ENCODE data around the gene F7. TPM values are rescaled to one million over a fixed set of nuclear protein-coding genes. Genes with fewer than 3 reads are reported as not detected.

F7 gene
- total and polyA plus RNA-seq, 2 donors (not counting 1 experiment from before 2014, with no cell fraction given) = not detected

- Histone ChIP-seq H3K4me3 (replicated peaks in 1 of 4; ENCODE audit: control extremely low read depth in 1 of 4, insufficient read depth in 1 of 4, low read depth in 3 of 4, low read length in 4 of 4) (no peak overlapping the region), H4K20me1 (ENCODE audit: control insufficient read depth, extremely low read depth, insufficient read depth, low read length) (no peaks in the 10 kb centered on the region), H3K4me1 (ENCODE audit: control insufficient read depth, extremely low read depth, insufficient read depth, low read length) (no peaks in the 10 kb centered on the region), H3K9ac (ENCODE audit: insufficient read depth, low read length) (no peak overlapping the region), H3K9me3 (ENCODE audit: control insufficient read depth, insufficient read depth, low read depth, low read length) (no peaks in the 10 kb centered on the region), H3K4me2 (ENCODE audit: extremely low read depth, insufficient read depth, low read length) (no peak overlapping the region), H3K79me2 (ENCODE audit: control insufficient read depth, insufficient read depth, low read length) (no peaks in the 10 kb centered on the region), H3K27ac (ENCODE audit: insufficient read depth, low read length) (no peak overlapping the region), H2AFZ (ENCODE audit: low read length) (no peak overlapping the region), H3K27me3 (ENCODE audit: control insufficient read depth, insufficient read depth, low read length) (no peaks in the 10 kb centered on the region), H3K36me3 (ENCODE audit: control insufficient read depth, insufficient read depth, low read length) (no peaks in the 10 kb centered on the region)
- TF ChIP-seq EZH2 (IDR thresholded peaks at IDR 0.05; ENCODE audit: low read length, missing control alignments) = no peak
- TF ChIP-seq CTCF (conservative IDR thresholded peaks at IDR 0.05 in 1 of 2, IDR thresholded peaks at IDR 0.05 in 1 of 2; ENCODE audit: low read depth in 1 of 2, low read length in 2 of 2) = no peak
- no peak for DNase-seq (ENCODE audit: low read depth in 2 of 2)
These were observed 42.9 kb upstream of the F7 start for GRCh38 chr13:113062691-113063090.

- no peak for TF ChIP-seq EZH2 (IDR thresholded peaks at IDR 0.05; ENCODE audit: low read length, missing control alignments)
- no peak for TF ChIP-seq CTCF (conservative IDR thresholded peaks at IDR 0.05 in 1 of 2, IDR thresholded peaks at IDR 0.05 in 1 of 2; ENCODE audit: low read depth in 1 of 2, low read length in 2 of 2)
- Histone ChIP-seq H3K27ac (ENCODE audit: insufficient read depth, low read length) (no peak overlapping the region), H3K9ac (ENCODE audit: insufficient read depth, low read length) (no peak overlapping the region), H4K20me1 (ENCODE audit: control insufficient read depth, extremely low read depth, insufficient read depth, low read length) (no peaks in the 10 kb centered on the region), H2AFZ (ENCODE audit: low read length) (no peak overlapping the region), H3K27me3 (ENCODE audit: control insufficient read depth, insufficient read depth, low read length) (no peaks in the 10 kb centered on the region), H3K79me2 (ENCODE audit: control insufficient read depth, insufficient read depth, low read length) (no peaks in the 10 kb centered on the region), H3K4me2 (ENCODE audit: extremely low read depth, insufficient read depth, low read length) (no peak overlapping the region), H3K4me1 (ENCODE audit: control insufficient read depth, extremely low read depth, insufficient read depth, low read length) (no peaks in the 10 kb centered on the region), H3K36me3 (ENCODE audit: control insufficient read depth, insufficient read depth, low read length) (no peaks in the 10 kb centered on the region), H3K9me3 (ENCODE audit: control insufficient read depth, insufficient read depth, low read depth, low read length) (no peaks in the 10 kb centered on the region), H3K4me3 (replicated peaks in 1 of 4; ENCODE audit: control extremely low read depth in 1 of 4, insufficient read depth in 1 of 4, low read depth in 3 of 4, low read length in 4 of 4) (no peak overlapping the region)
- DNase-seq (ENCODE audit: low read depth in 2 of 2) = no peak
These were observed 42.5 kb upstream of the F7 start for GRCh38 chr13:113063091-113063491.

- H3K27ac ChIP-seq (ENCODE audit: insufficient read depth, low read length) = no peak overlapping the region
- H3K4me2 ChIP-seq (ENCODE audit: extremely low read depth, insufficient read depth, low read length) = no peak overlapping the region
- no peak for DNase-seq (ENCODE audit: low read depth in 2 of 2)
- H3K27me3 ChIP-seq (ENCODE audit: control insufficient read depth, insufficient read depth, low read length) = no peaks in the 10 kb centered on the region
- no peaks in the 10 kb centered on the region for H3K79me2 ChIP-seq (ENCODE audit: control insufficient read depth, insufficient read depth, low read length)
- no peak overlapping the region for H3K4me3 ChIP-seq (replicated peaks in 1 of 4; ENCODE audit: control extremely low read depth in 1 of 4, insufficient read depth in 1 of 4, low read depth in 3 of 4, low read length in 4 of 4)
- TF ChIP-seq EZH2 (IDR thresholded peaks at IDR 0.05; ENCODE audit: low read length, missing control alignments) = no peak
- no peak for TF ChIP-seq CTCF (conservative IDR thresholded peaks at IDR 0.05 in 1 of 2, IDR thresholded peaks at IDR 0.05 in 1 of 2; ENCODE audit: low read depth in 1 of 2, low read length in 2 of 2)
- H3K9me3 ChIP-seq (ENCODE audit: control insufficient read depth, insufficient read depth, low read depth, low read length) = no peaks in the 10 kb centered on the region
- no peak overlapping the region for H3K9ac ChIP-seq (ENCODE audit: insufficient read depth, low read length)
- no peak overlapping the region for H2AFZ ChIP-seq (ENCODE audit: low read length)
- H3K36me3 ChIP-seq (ENCODE audit: control insufficient read depth, insufficient read depth, low read length) = no peaks in the 10 kb centered on the region
- H4K20me1 ChIP-seq (ENCODE audit: control insufficient read depth, extremely low read depth, insufficient read depth, low read length) = no peaks in the 10 kb centered on the region
- H3K4me1 ChIP-seq (ENCODE audit: control insufficient read depth, extremely low read depth, insufficient read depth, low read length) = no peaks in the 10 kb centered on the region
These were observed 41.5 kb upstream of the F7 start for GRCh38 chr13:113064000-113064533.

Data from fibroblast of lung (primary cell).